NT2/D1 (cell line): Measurements from ENCODE around the gene SLC10A1.

Experiments
- SUZ12 ChIP-seq: IDR thresholded peaks from 2 replicates; pipeline ENCODE4 v1.6.1; 2011; ENCODE audit not compliant: insufficient read length, insufficient read depth; ENCODE audit errors: extremely low read depth
- YY1 ChIP-seq: IDR thresholded peaks from 2 replicates; pipeline ENCODE4 v1.6.1; 2011; ENCODE audit not compliant: insufficient read length, insufficient read depth
- ZNF274 ChIP-seq: IDR thresholded peaks from 2 replicates; pipeline ENCODE4 v1.6.1; 2011; ENCODE audit warnings: mild to moderate bottlenecking, low read depth, low read length

GRCh38 chr14:69838881-69839416 lies 41.9 kb upstream of the SLC10A1 start:
- no peak for TF ChIP-seq SUZ12
- no peak for TF ChIP-seq YY1
- no peak for TF ChIP-seq ZNF274
